ENCODE results near the gene GAMT. TPM values are rescaled to one million over a fixed set of nuclear protein-coding genes. Genes with fewer than 3 reads are reported as not detected.
A peak's percentile ranks its signal among the peaks of the same experiment; 100 is the strongest.

The GAMT gene
- 10 to 100 TPM; 27.8 to 40.3 (median 34.0) TPM for total RNA-seq

DNA sequence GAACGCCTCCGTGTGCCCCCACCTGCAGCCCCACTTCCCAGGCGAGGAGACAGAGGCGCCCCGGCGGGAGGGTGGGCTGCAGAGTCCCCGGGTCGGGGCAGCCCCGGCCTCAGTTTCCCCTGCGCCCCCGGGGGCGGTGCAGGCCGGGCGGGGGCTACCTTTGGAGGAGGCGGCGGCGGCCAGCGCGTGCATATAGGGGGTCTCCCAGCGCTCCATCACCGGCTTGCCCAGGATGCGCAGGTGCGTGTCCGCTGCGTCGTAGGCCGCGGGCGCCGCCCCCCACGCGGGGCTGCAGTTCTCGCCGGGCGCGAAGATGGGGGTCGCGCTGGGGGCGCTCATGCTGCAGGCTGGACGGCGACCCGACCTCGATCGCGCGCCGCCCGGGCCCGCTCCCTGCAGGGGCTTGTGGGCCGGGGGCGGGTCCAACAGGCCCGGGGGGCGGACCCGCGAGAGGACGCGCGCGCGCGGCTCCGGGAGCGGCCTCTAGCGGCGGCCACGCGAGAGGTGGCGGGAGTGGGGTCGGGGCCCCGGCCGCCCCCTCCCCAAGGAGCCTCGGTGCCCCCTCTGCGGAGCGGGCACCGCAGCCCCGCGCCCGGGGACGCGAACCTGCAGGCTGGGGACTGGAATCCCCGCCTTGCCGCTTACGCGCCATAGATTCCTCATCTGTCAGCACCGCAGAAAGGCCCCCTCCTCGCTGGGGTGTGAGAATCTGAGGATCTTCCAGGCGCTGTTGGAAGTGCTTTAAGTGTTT is at the start of gene GAMT:
Gene GAMT (minus strand): TSS at position 405 of the 751 bp plus-strand sequence. CDS start 66 bp downstream, at position 339.
- WGBS: 5% methylated on average over 13 of the region's 87 CpGs
- no peak for DNase-seq (ENCODE audit: low spot score in 2 of 2)
- Histone ChIP-seq H3K9me3 (no peaks in the 10 kb centered on the region), H3K36me3 (no peaks in the 10 kb centered on the region), H3K4me3 (peak within 1 kb of the TSS; percentile 69), H3K27ac (peak within 1 kb of the TSS; percentile 24), H3K27me3 (no peaks in the 10 kb centered on the region), H3K4me1 (peaks cover 55% of the 10 kb centered on the region)
- TF ChIP-seq, protein P1, sequence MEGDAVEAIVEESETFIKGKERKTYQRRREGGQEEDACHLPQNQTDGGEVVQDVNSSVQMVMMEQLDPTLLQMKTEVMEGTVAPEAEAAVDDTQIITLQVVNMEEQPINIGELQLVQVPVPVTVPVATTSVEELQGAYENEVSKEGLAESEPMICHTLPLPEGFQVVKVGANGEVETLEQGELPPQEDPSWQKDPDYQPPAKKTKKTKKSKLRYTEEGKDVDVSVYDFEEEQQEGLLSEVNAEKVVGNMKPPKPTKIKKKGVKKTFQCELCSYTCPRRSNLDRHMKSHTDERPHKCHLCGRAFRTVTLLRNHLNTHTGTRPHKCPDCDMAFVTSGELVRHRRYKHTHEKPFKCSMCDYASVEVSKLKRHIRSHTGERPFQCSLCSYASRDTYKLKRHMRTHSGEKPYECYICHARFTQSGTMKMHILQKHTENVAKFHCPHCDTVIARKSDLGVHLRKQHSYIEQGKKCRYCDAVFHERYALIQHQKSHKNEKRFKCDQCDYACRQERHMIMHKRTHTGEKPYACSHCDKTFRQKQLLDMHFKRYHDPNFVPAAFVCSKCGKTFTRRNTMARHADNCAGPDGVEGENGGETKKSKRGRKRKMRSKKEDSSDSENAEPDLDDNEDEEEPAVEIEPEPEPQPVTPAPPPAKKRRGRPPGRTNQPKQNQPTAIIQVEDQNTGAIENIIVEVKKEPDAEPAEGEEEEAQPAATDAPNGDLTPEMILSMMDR (IDR thresholded peaks at IDR 0.05): peak in 1 of 2 donors; percentile 59
- TF ChIP-seq POLR2A (IDR thresholded peaks at IDR 0.05) (no peak), EP300 (IDR thresholded peaks at IDR 0.05) (no peak), POLR2AphosphoS5 (IDR thresholded peaks at IDR 0.05) (no peak)

DNA sequence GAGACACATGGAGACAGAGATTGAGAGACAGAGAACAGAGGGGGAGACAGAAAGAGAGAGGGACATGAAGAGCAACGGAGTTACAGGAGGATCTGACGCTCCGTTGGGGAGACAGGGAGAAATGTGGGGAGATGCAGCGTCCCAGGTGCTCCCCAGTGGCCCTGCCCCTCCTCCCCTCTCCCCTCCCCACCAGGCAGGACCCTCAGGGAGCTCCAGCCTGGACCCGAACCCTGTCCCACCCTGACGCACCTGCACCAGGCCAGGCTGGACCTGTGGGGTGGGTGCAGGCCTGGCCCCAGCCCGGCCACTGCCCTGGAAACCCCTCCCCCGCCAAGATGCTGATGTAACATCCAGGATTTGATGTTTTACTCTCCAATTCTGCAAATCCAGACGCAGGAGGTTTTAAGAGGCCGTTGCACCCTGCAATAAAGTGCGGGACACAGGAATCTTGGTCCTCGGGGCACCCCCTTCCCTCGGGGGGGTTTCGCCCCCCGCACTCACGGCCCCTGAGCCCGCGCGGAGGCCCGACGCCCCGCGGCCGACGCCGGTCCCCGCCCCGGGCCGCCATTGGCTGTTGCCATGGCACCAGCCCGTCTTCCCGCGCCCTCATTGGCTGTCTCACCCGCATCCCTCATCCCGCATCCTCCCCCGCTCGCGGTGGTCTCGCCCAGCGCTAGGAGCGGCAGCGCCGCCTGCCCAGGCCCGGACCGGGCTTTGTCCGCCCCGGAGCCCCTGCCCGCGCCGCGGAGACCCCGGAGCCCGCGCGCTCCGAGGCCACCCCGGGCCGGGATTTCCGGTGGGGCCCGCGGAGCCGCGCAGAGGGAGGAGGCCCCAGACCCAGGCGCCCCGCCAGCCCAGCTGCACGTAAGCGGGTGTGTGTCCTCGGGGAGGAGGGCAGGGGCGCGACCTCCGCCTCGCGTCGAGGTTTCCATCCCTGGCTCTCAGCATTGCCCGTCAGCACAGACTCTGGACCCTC is 48.4 kb upstream of the GAMT start, which contains the start of gene APC2:
Gene APC2 (plus strand): TSS at position 655 of the 976 bp plus-strand sequence. CDS start 2,881 bp downstream, outside the sequence.
- no peak for TF ChIP-seq POLR2A (IDR thresholded peaks at IDR 0.05)
- WGBS: 27% methylated on average over 7 of the region's 74 CpGs
- Histone ChIP-seq H3K9me3 (no peaks in the 10 kb centered on the region), H3K4me1 (peaks cover 48% of the 10 kb centered on the region), H3K36me3 (no peaks in the 10 kb centered on the region), H3K27ac (no peak within 1 kb of the TSS), H3K4me3 (no peak within 1 kb of the TSS), H3K27me3 (peaks cover 88% of the 10 kb centered on the region)
- DNase-seq (ENCODE audit: low spot score in 2 of 2): no peak

DNA sequence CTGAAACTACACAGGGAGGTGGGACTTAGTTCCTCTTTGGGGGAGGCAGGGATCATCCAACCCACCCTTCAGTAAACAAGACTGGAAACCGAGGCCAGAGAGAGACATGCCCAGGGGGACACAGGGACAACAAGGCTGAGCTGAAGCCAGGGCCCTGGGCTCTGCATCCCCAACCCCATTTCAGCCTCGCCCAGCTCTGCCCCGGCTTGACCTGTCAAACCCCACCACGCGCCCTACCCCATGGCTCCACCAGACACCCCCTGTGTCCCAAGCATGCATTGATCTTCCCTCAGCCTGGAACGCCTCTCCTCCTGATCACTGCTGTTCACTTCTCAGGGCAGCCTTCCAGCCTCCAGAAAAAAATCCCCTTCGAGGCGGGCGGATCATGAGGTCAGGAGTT is 46.6 kb upstream of the GAMT start:
- no peak for DNase-seq (ENCODE audit: low spot score in 2 of 2)
- Histone ChIP-seq H3K27ac (no peak overlapping the region), H3K9me3 (no peaks in the 10 kb centered on the region), H3K4me3 (no peak overlapping the region), H3K4me1 (peaks cover 39% of the 10 kb centered on the region), H3K36me3 (no peaks in the 10 kb centered on the region), H3K27me3 (peaks cover 78% of the 10 kb centered on the region)
- TF ChIP-seq POLR2AphosphoS5 (IDR thresholded peaks at IDR 0.05) (no peak), EP300 (IDR thresholded peaks at IDR 0.05) (no peak), POLR2A (IDR thresholded peaks at IDR 0.05) (no peak)
- TF ChIP-seq, protein P1 (IDR thresholded peaks at IDR 0.05): no peak
- 81% methylated on average over 9 of the region's 9 CpGs for WGBS

GRCh38 chr19:1447504-1447903 is 46.2 kb upstream of the GAMT start:
- Histone ChIP-seq H3K27me3 (peaks cover 74% of the 10 kb centered on the region), H3K4me3 (no peak overlapping the region), H3K36me3 (peaks cover under 1% of the 10 kb centered on the region), H3K27ac (no peak overlapping the region), H3K4me1 (peaks cover 34% of the 10 kb centered on the region), H3K9me3 (no peaks in the 10 kb centered on the region)
- DNase-seq (ENCODE audit: low spot score in 2 of 2): no peak
- no peak for TF ChIP-seq POLR2AphosphoS5 (IDR thresholded peaks at IDR 0.05)
- TF ChIP-seq, protein P1 (IDR thresholded peaks at IDR 0.05): no peak
- TF ChIP-seq EP300 (IDR thresholded peaks at IDR 0.05): no peak
- no peak for TF ChIP-seq POLR2A (IDR thresholded peaks at IDR 0.05)
- WGBS: 34% methylated on average over 4 of the region's 4 CpGs

- H3K9me3 ChIP-seq: no peaks in the 10 kb centered on the region
- H3K27me3 ChIP-seq: peaks cover 68% of the 10 kb centered on the region
- no peak overlapping the region for H3K27ac ChIP-seq
- DNase-seq (ENCODE audit: low spot score in 2 of 2): no peak
- TF ChIP-seq EP300 (IDR thresholded peaks at IDR 0.05) (no peak), POLR2A (IDR thresholded peaks at IDR 0.05) (no peak), POLR2AphosphoS5 (IDR thresholded peaks at IDR 0.05) (no peak)
- TF ChIP-seq, protein P1 (IDR thresholded peaks at IDR 0.05): no peak
- H3K36me3 ChIP-seq: peaks cover 7% of the 10 kb centered on the region
- no peak overlapping the region for H3K4me3 ChIP-seq
- 15% methylated on average over 8 of the region's 63 CpGs for WGBS
- peaks cover 34% of the 10 kb centered on the region for H3K4me1 ChIP-seq
Measured at GRCh38 chr19:1446713-1447481, 45.6 kb upstream of the GAMT start.
